Spleen (tissue), 7 donors: ENCODE data around the gene APOL5.
"Not testable (repeated sequence)": the region's sequence is repeated elsewhere in the genome, so short reads cannot be mapped to it uniquely, and the experiment has no call there.

Experiments
- POLR2A ChIP-seq, 3 donors: fragments of 450-650 bp; IDR thresholded peaks; one replicate each; pipeline ENCODE4 v1.5.1; 2017; ENCODE audit warnings: antibody characterized with exemption in 3 of 3, mild to moderate bottlenecking in 1 of 3
- TF ChIP-seq, protein P1 (sequence below), 11 experiments: fragments of 200-600 bp in 7 of 11; fragments of 450-650 bp in 4 of 11; sonication (generic) in 4 of 11; IDR thresholded peaks in 8 of 11; conservative IDR thresholded peaks in 3 of 11; 1 replicate in 7 of 11; 2 replicates in 4 of 11; pipeline versions ENCODE4 v1.4.0 to v1.8.0; 2016 to 2021; ENCODE audit warnings: antibody characterized with exemption in 11 of 11, inconsistent platforms in 4 of 11, mild to moderate bottlenecking in 1 of 11
- donor health status: DM: no; HTN: no; CAD: no; lungs with moderate emphysema.
- donor health status: DM: no; HTN: no; CAD: no.
- donor health status: DM: no; HTN: no; CAD: no.

DNA sequence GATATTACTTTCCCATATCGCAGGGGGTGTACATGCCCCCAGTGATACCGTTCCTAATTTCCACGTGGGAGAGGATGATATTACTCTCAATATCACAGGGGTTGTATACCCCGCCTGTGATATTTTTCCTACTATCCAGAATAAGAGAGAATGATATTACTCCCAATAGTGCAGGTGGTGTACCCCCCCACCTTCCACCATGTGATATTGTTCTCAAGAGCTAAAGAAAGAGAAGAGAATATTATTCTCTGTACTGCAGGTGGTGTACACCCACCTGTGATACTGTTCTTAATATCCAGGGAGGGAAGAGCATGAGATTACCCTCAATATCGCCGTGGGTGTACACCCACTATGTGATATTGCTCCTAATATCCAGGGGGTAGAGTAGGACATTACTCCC, 17.8 kb upstream of the APOL5 start:
- TF ChIP-seq POLR2A (IDR thresholded peaks at IDR 0.05): not testable (repeated sequence)
- TF ChIP-seq, protein P1, sequence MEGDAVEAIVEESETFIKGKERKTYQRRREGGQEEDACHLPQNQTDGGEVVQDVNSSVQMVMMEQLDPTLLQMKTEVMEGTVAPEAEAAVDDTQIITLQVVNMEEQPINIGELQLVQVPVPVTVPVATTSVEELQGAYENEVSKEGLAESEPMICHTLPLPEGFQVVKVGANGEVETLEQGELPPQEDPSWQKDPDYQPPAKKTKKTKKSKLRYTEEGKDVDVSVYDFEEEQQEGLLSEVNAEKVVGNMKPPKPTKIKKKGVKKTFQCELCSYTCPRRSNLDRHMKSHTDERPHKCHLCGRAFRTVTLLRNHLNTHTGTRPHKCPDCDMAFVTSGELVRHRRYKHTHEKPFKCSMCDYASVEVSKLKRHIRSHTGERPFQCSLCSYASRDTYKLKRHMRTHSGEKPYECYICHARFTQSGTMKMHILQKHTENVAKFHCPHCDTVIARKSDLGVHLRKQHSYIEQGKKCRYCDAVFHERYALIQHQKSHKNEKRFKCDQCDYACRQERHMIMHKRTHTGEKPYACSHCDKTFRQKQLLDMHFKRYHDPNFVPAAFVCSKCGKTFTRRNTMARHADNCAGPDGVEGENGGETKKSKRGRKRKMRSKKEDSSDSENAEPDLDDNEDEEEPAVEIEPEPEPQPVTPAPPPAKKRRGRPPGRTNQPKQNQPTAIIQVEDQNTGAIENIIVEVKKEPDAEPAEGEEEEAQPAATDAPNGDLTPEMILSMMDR (IDR thresholded peaks at IDR 0.05 in 8 of 11, conservative IDR thresholded peaks at IDR 0.05 in 3 of 11): not testable (repeated sequence)
